BLaER1 treated with 17β-estradiol and CSF1 and Interleukin-3, amounts not matched to agents 10 nM and 100 nM (cell line): ENCODE data around the gene ADAM15.

Experiments used
- H3K27ac ChIP-seq, 11 experiments: shearing (Covaris generic); formaldehyde crosslinking; 2 replicates each; pipeline ENCODE4 v1.8.1; 2022
- H3K27me3 ChIP-seq, 11 experiments: shearing (Covaris generic); formaldehyde crosslinking; 2 replicates each; pipeline ENCODE4 v1.8.1; 2022
- H3K36me3 ChIP-seq, 11 experiments: shearing (Covaris generic); formaldehyde crosslinking; 2 replicates each; pipeline ENCODE4 v1.8.1; 2022
- H3K4me1 ChIP-seq, 10 experiments: shearing (Covaris generic); formaldehyde crosslinking; 2 replicates each; pipeline ENCODE4 v1.8.1; 2022
- H3K4me2 ChIP-seq, 11 experiments: shearing (Covaris generic); formaldehyde crosslinking; 2 replicates each; pipeline ENCODE4 v1.8.1; 2022
- H3K4me3 ChIP-seq, 10 experiments: shearing (Covaris generic); formaldehyde crosslinking; 2 replicates each; pipeline ENCODE4 v1.8.1; 2022
- H3K9ac ChIP-seq, 11 experiments: shearing (Covaris generic); formaldehyde crosslinking; 2 replicates each; pipeline ENCODE4 v1.8.1; 2022
- H3K9me3 ChIP-seq, 11 experiments: shearing (Covaris generic); formaldehyde crosslinking; replicated peaks in 1 of 11; 2 replicates each; pipeline ENCODE4 v1.8.1; 2022
- H4K20me1 ChIP-seq, 11 experiments: shearing (Covaris generic); formaldehyde crosslinking; 2 replicates each; pipeline ENCODE4 v1.8.1; 2022
- Cebpa-rat ChIP-seq, 11 experiments: shearing (Covaris generic); IDR thresholded peaks; 2 replicates each; pipeline ENCODE4 v1.8.1; 2022

ADAM15 gene

GRCh38 chr1:155010211-155010918 is 40.8 kb upstream of the ADAM15 start:
- H3K27ac ChIP-seq: peak overlapping the region; percentile 44 to 93 (median 86)
- peaks cover 95 to 100% (median 100%) of the 10 kb centered on the region in 10 experiments for H3K4me1 ChIP-seq
- peak overlapping the region in 9 of 10 experiments; percentile 1 to 99 (median 51); a peak in 17 of 20 replicates for H3K4me3 ChIP-seq
- H3K9me3 ChIP-seq: no peaks in the 10 kb centered on the region
- peak overlapping the region; percentile 95 to 100 (median 98) for H3K4me2 ChIP-seq
- H3K27me3 ChIP-seq: no peaks in the 10 kb centered on the region
- peak overlapping the region; percentile 41 to 97 (median 72); a peak in 20 of 22 replicates for H3K9ac ChIP-seq
- TF ChIP-seq Cebpa-rat (IDR thresholded peaks at IDR 0.05): no peak
- peaks cover 0 to 32% (median 9%) of the 10 kb centered on the region in 11 experiments; a peak in 8 of 22 replicates for H4K20me1 ChIP-seq
- H3K36me3 ChIP-seq: peaks cover 9 to 31% (median 14%) of the 10 kb centered on the region in 11 experiments; a peak in 17 of 22 replicates

- no peaks in the 10 kb centered on the region for H3K27me3 ChIP-seq
- H3K4me1 ChIP-seq: peaks cover 95 to 100% (median 100%) of the 10 kb centered on the region in 10 experiments
- H4K20me1 ChIP-seq: peaks cover 0 to 38% (median 15%) of the 10 kb centered on the region in 11 experiments; a peak in 8 of 22 replicates
- H3K27ac ChIP-seq: peak overlapping the region; percentile 44 to 93 (median 86); a peak in 21 of 22 replicates
- peaks cover 12 to 37% (median 18%) of the 10 kb centered on the region in 11 experiments; a peak in 17 of 22 replicates for H3K36me3 ChIP-seq
- H3K4me2 ChIP-seq: peak overlapping the region; percentile 95 to 100 (median 98)
- no peaks in the 10 kb centered on the region for H3K9me3 ChIP-seq
- peak overlapping the region; percentile 41 to 97 (median 72); a peak in 21 of 22 replicates for H3K9ac ChIP-seq
- H3K4me3 ChIP-seq: peak overlapping the region in 8 of 10 experiments; percentile 1 to 99 (median 54); a peak in 15 of 20 replicates
- no peak for TF ChIP-seq Cebpa-rat (IDR thresholded peaks at IDR 0.05)
These were observed 40.1 kb upstream of the ADAM15 start for GRCh38 chr1:155011004-155011416.

GRCh38 chr1:155011437-155012025 is 39.6 kb upstream of the ADAM15 start:
- peak overlapping the region in 6 of 10 experiments; percentile 1 to 99 (median 62); a peak in 12 of 20 replicates for H3K4me3 ChIP-seq
- H3K4me2 ChIP-seq: peak overlapping the region; percentile 95 to 100 (median 98)
- H3K27ac ChIP-seq: peak overlapping the region; percentile 44 to 93 (median 86); a peak in 20 of 22 replicates
- peaks cover 95 to 100% (median 100%) of the 10 kb centered on the region in 10 experiments for H3K4me1 ChIP-seq
- H3K9ac ChIP-seq: peak overlapping the region; percentile 41 to 97 (median 72); a peak in 18 of 22 replicates
- no peaks in the 10 kb centered on the region for H3K27me3 ChIP-seq
- H3K36me3 ChIP-seq: peaks cover 12 to 43% (median 18%) of the 10 kb centered on the region in 11 experiments; a peak in 17 of 22 replicates
- H3K9me3 ChIP-seq: no peaks in the 10 kb centered on the region
- no peak for TF ChIP-seq Cebpa-rat (IDR thresholded peaks at IDR 0.05)
- peaks cover 0 to 43% (median 20%) of the 10 kb centered on the region in 11 experiments; a peak in 11 of 22 replicates for H4K20me1 ChIP-seq

- peak overlapping the region in 3 of 10 experiments; percentile 18 to 96 (median 68); a peak in 4 of 20 replicates for H3K4me3 ChIP-seq
- H3K9ac ChIP-seq: peak overlapping the region in 7 of 11 experiments; percentile 16 to 97 (median 37); a peak in 8 of 22 replicates
- H3K36me3 ChIP-seq: peaks cover 12 to 48% (median 18%) of the 10 kb centered on the region in 11 experiments; a peak in 17 of 22 replicates
- H3K4me1 ChIP-seq: peaks cover 95 to 100% (median 100%) of the 10 kb centered on the region in 10 experiments
- peaks cover 0 to 48% (median 19%) of the 10 kb centered on the region in 11 experiments; a peak in 11 of 22 replicates for H4K20me1 ChIP-seq
- peak overlapping the region in 9 of 11 experiments; percentile 24 to 93 (median 87); a peak in 18 of 22 replicates for H3K27ac ChIP-seq
- no peak for TF ChIP-seq Cebpa-rat (IDR thresholded peaks at IDR 0.05)
- H3K27me3 ChIP-seq: no peaks in the 10 kb centered on the region
- no peaks in the 10 kb centered on the region for H3K9me3 ChIP-seq
- H3K4me2 ChIP-seq: peak overlapping the region; percentile 95 to 100 (median 98)
These were observed 39.0 kb upstream of the ADAM15 start for GRCh38 chr1:155012026-155012546.

- Histone ChIP-seq H3K4me1 (peaks cover 92 to 100% (median 99%) of the 10 kb centered on the region in 10 experiments), H3K27ac (peak overlapping the region in 10 of 11 experiments; percentile 3 to 93 (median 69); a peak in 15 of 22 replicates), H3K36me3 (peaks cover 12 to 48% (median 18%) of the 10 kb centered on the region in 11 experiments; a peak in 17 of 22 replicates), H3K9ac (peak overlapping the region in 6 of 11 experiments; percentile 13 to 97 (median 30); a peak in 10 of 22 replicates), H4K20me1 (peaks cover 0 to 52% (median 11%) of the 10 kb centered on the region in 11 experiments; a peak in 11 of 22 replicates), H3K9me3 (no peaks in the 10 kb centered on the region), H3K27me3 (no peaks in the 10 kb centered on the region), H3K4me3 (peak overlapping the region in 2 of 10 experiments; percentile 18 to 96; a peak in 3 of 20 replicates), H3K4me2 (peak overlapping the region; percentile 95 to 100 (median 98))
- no peak for TF ChIP-seq Cebpa-rat (IDR thresholded peaks at IDR 0.05)
These were observed 38.1 kb upstream of the ADAM15 start for GRCh38 chr1:155012776-155013602.

GRCh38 chr1:155013632-155014031 is 37.5 kb upstream of the ADAM15 start:
- no peak for TF ChIP-seq Cebpa-rat (IDR thresholded peaks at IDR 0.05)
- peaks cover 96 to 100% (median 99%) of the 10 kb centered on the region in 10 experiments for H3K4me1 ChIP-seq
- H3K9me3 ChIP-seq: no peaks in the 10 kb centered on the region
- peaks cover 12 to 49% (median 18%) of the 10 kb centered on the region in 11 experiments; a peak in 17 of 22 replicates for H3K36me3 ChIP-seq
- H3K4me3 ChIP-seq: peak overlapping the region in 1 of 10 experiments; percentile 44; a peak in 2 of 20 replicates
- peak overlapping the region in 9 of 11 experiments; percentile 4 to 97 (median 33); a peak in 11 of 22 replicates for H3K9ac ChIP-seq
- H3K27me3 ChIP-seq: no peaks in the 10 kb centered on the region
- peak overlapping the region; percentile 95 to 100 (median 98) for H3K4me2 ChIP-seq
- peak overlapping the region in 8 of 11 experiments; percentile 7 to 92 (median 74); a peak in 12 of 22 replicates for H3K27ac ChIP-seq
- peaks cover 0 to 55% (median 9%) of the 10 kb centered on the region in 11 experiments; a peak in 11 of 22 replicates for H4K20me1 ChIP-seq

GRCh38 chr1:155014709-155015508 is 36.2 kb upstream of the ADAM15 start:
- H3K4me2 ChIP-seq: peak overlapping the region; percentile 93 to 100 (median 98); a peak in 21 of 22 replicates
- peak overlapping the region in 5 of 11 experiments; percentile 20 to 81 (median 77); a peak in 8 of 22 replicates for H3K27ac ChIP-seq
- peaks cover 12 to 62% (median 18%) of the 10 kb centered on the region in 11 experiments; a peak in 17 of 22 replicates for H3K36me3 ChIP-seq
- H3K4me3 ChIP-seq: no peak overlapping the region
- no peaks in the 10 kb centered on the region for H3K27me3 ChIP-seq
- peaks cover 92 to 100% (median 98%) of the 10 kb centered on the region in 10 experiments for H3K4me1 ChIP-seq
- H3K9ac ChIP-seq: peak overlapping the region in 4 of 11 experiments; percentile 32 to 53 (median 46); a peak in 4 of 22 replicates
- H3K9me3 ChIP-seq: no peaks in the 10 kb centered on the region
- peaks cover 0 to 68% (median 11%) of the 10 kb centered on the region in 11 experiments; a peak in 11 of 22 replicates for H4K20me1 ChIP-seq
- TF ChIP-seq Cebpa-rat (IDR thresholded peaks at IDR 0.05): no peak
